ENCODE results near the gene LSAMP. TPM values are rescaled to one million over a fixed set of nuclear protein-coding genes. Genes with fewer than 3 reads are reported as not detected.

Gene LSAMP
- total RNA-seq, 1 experiment from 2014 or later: 0.90 TPM

- H3K23me2 ChIP-seq (ENCODE audit: insufficient read length, low read depth, low read length, poor library complexity, severe bottlenecking): no peaks in the 10 kb centered on the region
- H3K9me3 Mint-ChIP-seq: peaks cover 6 to 11% of the 10 kb centered on the region in 2 experiments
- no peak overlapping the region for H3K18ac ChIP-seq (ENCODE audit: insufficient read length, low read depth, low read length)
- no peak overlapping the region for H2AK5ac ChIP-seq (ENCODE audit: insufficient read length, low read length)
- no CpG with 5 or more reads among the region's 2 CpGs for WGBS (ENCODE audit: extremely low coverage, insufficient read length, low lambda C conversion rate)
- no peak overlapping the region for H2AFZ ChIP-seq (ENCODE audit: low read length)
- no peak for TF ChIP-seq CTCF (conservative IDR thresholded peaks at IDR 0.05)
- peaks cover 5 to 13% (median 10%) of the 10 kb centered on the region in 3 experiments; a peak in 6 of 7 replicates for H3K36me3 Mint-ChIP-seq (ENCODE audit: insufficient read depth in 1 of 3, low read depth in 3 of 3)
- no peaks in the 10 kb centered on the region for H3K27me3 Mint-ChIP-seq (ENCODE audit: low read depth)
- H3K79me2 ChIP-seq (ENCODE audit: insufficient read depth, low read length): no peaks in the 10 kb centered on the region
- H4K8ac ChIP-seq (replicated peaks; ENCODE audit: insufficient read length, low read depth, low read length): no peak overlapping the region
- no peak overlapping the region for H3K23ac ChIP-seq (ENCODE audit: insufficient read length, low read depth, low read length)
- no peaks in the 10 kb centered on the region for H4K20me1 ChIP-seq (ENCODE audit: control insufficient read depth, insufficient read depth, insufficient read length)
- no peak overlapping the region for H3K27ac ChIP-seq (ENCODE audit: insufficient read length, low read depth, low read length)
- no peaks in the 10 kb centered on the region for H3K9me3 ChIP-seq (ENCODE audit: control insufficient read depth, low read depth, low read length)
- H3K4me1 Mint-ChIP-seq: peaks cover 33 to 48% of the 10 kb centered on the region in 2 experiments
- no peak overlapping the region for H2BK5ac ChIP-seq (ENCODE audit: insufficient read length, low read length)
- H2BK20ac ChIP-seq (ENCODE audit: low read depth, low read length, poor library complexity, severe bottlenecking): no peak overlapping the region
- no peak overlapping the region for H4K91ac ChIP-seq (ENCODE audit: insufficient read length, low read depth, low read length)
- H3K4me1 ChIP-seq (ENCODE audit: insufficient read depth, low read length): peaks cover 12% of the 10 kb centered on the region
- no peak overlapping the region; a peak in 1 of 7 replicates for H3K27ac Mint-ChIP-seq
- H3K4me3 Mint-ChIP-seq: no peak overlapping the region
- no peaks in the 10 kb centered on the region for H3K79me1 ChIP-seq (ENCODE audit: insufficient read depth, low read depth, low read length, poor library complexity, severe bottlenecking)
- no peak overlapping the region for H3K9ac ChIP-seq (ENCODE audit: extremely low read depth, insufficient read length, low read length)
- H3K4ac ChIP-seq (ENCODE audit: low read depth, low read length): no peak overlapping the region
- H3K14ac ChIP-seq (ENCODE audit: insufficient read depth, low read length): no peak overlapping the region
- no peak overlapping the region for H3T11ph ChIP-seq (ENCODE audit: low read length)
- no peak for DNase-seq
- H4K5ac ChIP-seq (ENCODE audit: insufficient read length, low read depth, low read length): no peak overlapping the region
- no peaks in the 10 kb centered on the region for H3K27me3 ChIP-seq (ENCODE audit: insufficient read depth, low read length)
- H3K56ac ChIP-seq (ENCODE audit: insufficient read length, low read depth, low read length): no peak overlapping the region
- H2BK15ac ChIP-seq (ENCODE audit: low read depth, low read length): no peak overlapping the region
- H2BK120ac ChIP-seq (ENCODE audit: low read depth, low read length, poor library complexity, severe bottlenecking): no peak overlapping the region
- no peak overlapping the region for H2BK12ac ChIP-seq (ENCODE audit: insufficient read length, low read depth, low read length)
- no peak overlapping the region for H3K4me2 ChIP-seq (ENCODE audit: insufficient read depth, insufficient read length, low read length)
Observed at GRCh38 chr3:115804200-115804599, 641.1 kb downstream of the LSAMP start.
